ENCODE measurements around the gene FAM53B. TPM values are rescaled to one million over a fixed set of nuclear protein-coding genes. Genes with fewer than 3 reads are reported as not detected.

Gene FAM53B
- polyA plus RNA-seq, 1 of the 3 experiments (the other 2 are of a cell fraction): 5.6 TPM

DNA sequence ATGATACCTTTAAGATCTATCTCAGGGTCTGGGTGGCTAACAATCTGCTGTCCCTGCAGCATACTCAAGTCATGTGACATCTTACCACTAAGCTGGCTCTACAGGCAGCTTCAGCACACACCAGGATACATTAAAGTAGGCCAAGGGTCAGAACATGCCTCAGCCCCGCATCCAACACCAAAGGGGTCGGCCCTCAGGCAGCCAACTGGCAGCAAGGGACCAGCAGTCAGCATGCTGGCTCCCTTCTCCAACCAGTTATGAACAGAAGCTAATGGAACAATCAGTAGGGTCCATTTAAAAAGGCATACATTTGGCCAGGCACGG lies 37.1 kb downstream of the FAM53B start:
- DNase-seq: no peak
- TF ChIP-seq CHD2 (IDR thresholded peaks at IDR 0.05; ENCODE audit: low read length, partially characterized antibody) (no peak), YY1 (IDR thresholded peaks at IDR 0.05; ENCODE audit: low read depth) (no peak), RFX5 (IDR thresholded peaks at IDR 0.05; ENCODE audit: low read length) (no peak), ELF1 (IDR thresholded peaks at IDR 0.05) (no peak), EZH2phosphoT487 (IDR thresholded peaks at IDR 0.05; ENCODE audit: borderline replicate concordance, low read depth) (no peak), FOXM1 (IDR thresholded peaks at IDR 0.05; ENCODE audit: low read depth) (no peak), TAF1 (IDR thresholded peaks at IDR 0.05; ENCODE audit: borderline replicate concordance, low read depth, low read length) (no peak), POLR2AphosphoS5 (IDR thresholded peaks at IDR 0.05; ENCODE audit: low read depth, low read length) (no peak), FOSL2 (IDR thresholded peaks at IDR 0.05; ENCODE audit: borderline replicate concordance, low read depth) (no peak), GABPA (IDR thresholded peaks at IDR 0.05; ENCODE audit: low read depth) (no peak), SMC3 (IDR thresholded peaks at IDR 0.05; ENCODE audit: low read depth, low read length) (no peak)
- no peak overlapping the region for H3K9ac ChIP-seq
- H3K4me1 ChIP-seq (ENCODE audit: control insufficient read depth in 1 of 2, insufficient read depth in 2 of 2, low read depth in 1 of 2, low read length in 1 of 2): peaks cover 0 to 77% of the 10 kb centered on the region in 2 experiments; a peak in 2 of 4 replicates
- no peaks in the 10 kb centered on the region for H3F3A ChIP-seq (replicated peaks; ENCODE audit: insufficient read depth)
- H3K36me3 ChIP-seq (replicated peaks in 1 of 2; ENCODE audit: control insufficient read depth in 1 of 2, insufficient read depth in 2 of 2, low read length in 1 of 2): peaks cover 0 to 15% of the 10 kb centered on the region in 2 experiments
- H3K9me2 ChIP-seq: no peaks in the 10 kb centered on the region
- H3K9me3 ChIP-seq: no peaks in the 10 kb centered on the region
- POLR2A ChIA-PET: no interaction called here
- H3K27ac ChIP-seq (ENCODE audit: low read depth in 2 of 2, low read length in 1 of 2): peak overlapping the region in 1 of 2 experiments; percentile 40; a peak in 1 of 4 replicates
- H3K27me3 ChIP-seq (ENCODE audit: insufficient read depth): no peaks in the 10 kb centered on the region
- no peaks in the 10 kb centered on the region; the same call in 1 of the 2 replicates for H3K79me2 ChIP-seq (ENCODE audit: insufficient read depth)
- no peak overlapping the region for H3K4me2 ChIP-seq
- 95% methylated on average over 3 of the region's 3 CpGs for WGBS (ENCODE audit: low lambda C conversion rate)
- no peaks in the 10 kb centered on the region for H4K20me1 ChIP-seq (ENCODE audit: insufficient read depth)
- CTCF ChIA-PET: interaction anchor here (0.8 to 2.2 kb wide), 7 partner anchors 11 to 177 kb away, joined by 3 to 8 read pairs (median 4); no protein-coding TSS in a partner anchor
- no peak overlapping the region for H3K4me3 ChIP-seq (ENCODE audit: low read depth in 2 of 2, low read length in 1 of 2)
- no peak overlapping the region for H2AFZ ChIP-seq (ENCODE audit: low read depth)

GRCh38 chr10:124706462-124707143 lies 37.6 kb downstream of the FAM53B start:
- Histone ChIP-seq H4K20me1 (ENCODE audit: insufficient read depth) (no peaks in the 10 kb centered on the region), H3K27me3 (ENCODE audit: insufficient read depth) (no peaks in the 10 kb centered on the region), H3K4me1 (ENCODE audit: control insufficient read depth in 1 of 2, insufficient read depth in 2 of 2, low read depth in 1 of 2, low read length in 1 of 2) (peaks cover 0 to 82% of the 10 kb centered on the region in 2 experiments; a peak in 2 of 4 replicates), H3F3A (replicated peaks; ENCODE audit: insufficient read depth) (no peaks in the 10 kb centered on the region), H3K9ac (no peak overlapping the region), H3K9me3 (no peaks in the 10 kb centered on the region), H2AFZ (ENCODE audit: low read depth) (no peak overlapping the region), H3K9me2 (no peaks in the 10 kb centered on the region), H3K4me2 (no peak overlapping the region), H3K36me3 (replicated peaks in 1 of 2; ENCODE audit: control insufficient read depth in 1 of 2, insufficient read depth in 2 of 2, low read length in 1 of 2) (peaks cover 0 to 20% of the 10 kb centered on the region in 2 experiments), H3K27ac (ENCODE audit: low read depth in 2 of 2, low read length in 1 of 2) (peak overlapping the region in 1 of 2 experiments; percentile 40; a peak in 1 of 4 replicates), H3K79me2 (ENCODE audit: insufficient read depth) (no peaks in the 10 kb centered on the region; the same call in 1 of the 2 replicates), H3K4me3 (ENCODE audit: low read depth in 2 of 2, low read length in 1 of 2) (no peak overlapping the region)
- no peak for DNase-seq
- ChIA-PET CTCF (interaction anchor here (0.8 to 2.7 kb wide), 4 partner anchors 12 to 176 kb away, joined by 3 to 8 read pairs (median 4); no protein-coding TSS in a partner anchor), POLR2A (interaction anchor here (0.7 kb wide), 1 partner anchor 12 kb away, joined by 4 read pairs; no protein-coding TSS in a partner anchor)
- TF ChIP-seq FOXJ3 (CRISPR knock-in tag; IDR thresholded peaks at IDR 0.05) (no peak), YY1 (IDR thresholded peaks at IDR 0.05; ENCODE audit: low read depth) (no peak), JUND (IDR thresholded peaks at IDR 0.05) (no peak)
- WGBS (ENCODE audit: low lambda C conversion rate): 92% methylated on average over 6 of the region's 9 CpGs
